ENCODE results near the gene ASB2.

Gene ASB2

GRCh38 chr14:93898081-93898611, 78.2 kb downstream of the ASB2 start:
- no peak for DNase-seq

- no peak for DNase-seq
Measured at GRCh38 chr14:93897476-93897845, 78.9 kb downstream of the ASB2 start.

- peak; percentile 79 for DNase-seq
Measured at GRCh38 chr14:93895023-93895604, 81.3 kb downstream of the ASB2 start.

GRCh38 chr14:93893661-93894261, 82.6 kb downstream of the ASB2 start:
- peak; percentile 79 for DNase-seq

- DNase-seq, result peak; percentile 80
Measured at GRCh38 chr14:93892923-93893558, 83.3 kb downstream of the ASB2 start.

- no peak for DNase-seq
Measured at GRCh38 chr14:93892505-93892839, 83.9 kb downstream of the ASB2 start.

- DNase-seq, result no peak
Measured at GRCh38 chr14:93891756-93892504, 84.4 kb downstream of the ASB2 start.

- DNase-seq, result no peak
Measured at GRCh38 chr14:93889739-93890483, 86.5 kb downstream of the ASB2 start.

- no peak for DNase-seq
Measured at GRCh38 chr14:93888995-93889394, 87.4 kb downstream of the ASB2 start.

- no peak for DNase-seq
Measured at GRCh38 chr14:93884950-93885349, 91.4 kb downstream of the ASB2 start.

Measured in NCI-H82 (cell line).